ENCODE data around the gene LGALS7.

LGALS7 gene

DNA sequence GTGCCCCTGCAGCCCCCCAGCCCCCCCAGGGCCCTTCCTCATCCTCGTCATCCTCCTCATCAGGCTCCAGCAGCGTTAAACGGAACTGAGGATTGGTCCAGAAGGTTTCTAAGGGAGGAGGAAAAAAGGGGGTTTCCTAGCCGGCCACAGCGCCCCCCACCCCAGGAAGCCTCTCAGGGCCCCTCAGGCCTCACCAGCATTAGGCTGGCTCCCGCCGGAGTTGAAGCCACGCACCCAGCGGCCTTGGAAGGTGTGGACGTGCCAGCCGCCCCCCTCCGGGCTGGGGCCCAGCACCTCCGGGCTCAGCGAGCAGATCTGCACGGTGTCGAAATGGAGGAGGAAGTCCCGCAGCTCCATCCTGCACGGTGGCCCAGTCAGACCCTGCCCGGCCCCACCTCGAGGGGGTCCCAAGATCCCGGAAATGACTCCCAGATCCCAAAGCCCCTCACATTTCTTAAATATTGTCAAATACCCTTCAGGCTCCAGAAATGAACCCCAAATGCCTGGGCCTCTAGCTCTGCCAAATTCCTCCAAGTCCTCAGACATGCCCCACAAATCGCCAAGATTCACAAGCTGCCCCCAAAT, 35.9 kb downstream of the LGALS7 start:
- TF ChIP-seq CTCF (IDR thresholded peaks at IDR 0.05; ENCODE audit: low read depth, low read length, missing control alignments) = no peak
- H3K4me3 ChIP-seq (replicated peaks; ENCODE audit: low read depth, low read length) = no peak overlapping the region
- DNase-seq (ENCODE audit: extremely low read depth, low read depth) = no peak

DNA sequence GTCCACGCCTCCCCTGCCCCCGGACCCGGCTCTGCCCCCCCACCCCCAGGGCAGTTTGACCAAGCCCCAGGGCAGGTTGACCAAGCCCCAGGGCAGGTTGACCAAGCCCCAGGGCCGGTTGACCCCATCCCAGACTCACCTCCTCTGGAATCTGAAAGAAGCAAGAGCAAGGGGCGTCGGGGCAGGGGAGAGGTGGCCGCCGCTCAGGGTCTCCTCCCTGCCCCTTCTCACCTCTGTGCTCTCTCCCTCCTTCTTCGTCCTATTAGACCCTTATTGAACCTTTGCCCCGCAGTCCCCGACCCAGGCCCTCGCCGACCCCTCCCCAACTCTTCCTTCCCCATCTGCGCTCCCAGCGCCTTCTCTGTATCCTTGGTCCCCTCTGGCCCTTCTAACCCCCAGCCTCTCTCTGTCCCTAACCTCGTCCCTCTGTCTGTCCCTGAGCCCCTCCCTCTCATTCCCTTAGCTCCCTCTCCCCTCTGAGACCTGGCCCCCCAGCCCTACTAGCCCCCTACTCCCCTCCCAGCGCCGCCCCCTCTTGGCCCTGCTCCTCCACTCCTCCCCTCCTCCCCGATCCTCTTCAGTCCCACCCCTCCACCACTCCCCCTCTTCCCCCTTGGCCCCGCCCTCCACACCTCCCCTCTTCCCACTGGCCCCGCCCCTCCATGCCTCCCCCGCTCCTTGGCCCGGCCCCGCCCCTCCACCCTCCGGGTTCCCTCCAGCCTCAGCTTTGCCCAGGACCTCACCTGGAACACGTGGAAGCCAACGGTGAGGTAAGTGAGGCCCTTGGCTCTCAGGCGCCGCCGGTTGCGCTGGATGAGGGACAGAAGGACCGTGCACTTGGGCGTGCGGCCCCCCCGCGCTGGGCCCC, 36.7 kb downstream of the LGALS7 start:
- TF ChIP-seq CTCF (IDR thresholded peaks at IDR 0.05; ENCODE audit: low read depth, low read length, missing control alignments) = no peak
- no peak overlapping the region for H3K4me3 ChIP-seq (replicated peaks; ENCODE audit: low read depth, low read length)
- no peak for DNase-seq (ENCODE audit: extremely low read depth, low read depth)

DNA sequence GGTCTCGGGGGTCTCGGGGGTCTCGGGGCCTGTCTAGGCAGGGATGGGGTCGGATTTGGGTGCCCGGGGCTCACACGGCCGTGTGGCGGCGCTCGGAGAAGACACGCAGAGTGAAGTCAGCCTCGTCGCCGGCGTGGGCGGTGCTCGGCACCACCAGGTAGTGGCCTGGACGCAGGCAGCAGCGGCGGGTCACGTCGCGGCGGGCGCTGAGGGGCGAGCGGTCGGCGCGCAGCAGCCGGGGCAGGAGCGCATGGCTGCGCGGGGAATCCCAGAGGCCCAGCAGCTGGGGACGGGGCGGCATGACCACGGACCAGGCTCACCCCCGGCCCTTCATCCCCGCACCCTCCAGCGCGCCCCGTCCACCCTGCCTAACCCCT, 37.3 kb downstream of the LGALS7 start:
- H3K4me3 ChIP-seq (replicated peaks; ENCODE audit: low read depth, low read length) = no peak overlapping the region; the same call in 1 of the 2 replicates
- no peak for TF ChIP-seq CTCF (IDR thresholded peaks at IDR 0.05; ENCODE audit: low read depth, low read length, missing control alignments)
- no peak for DNase-seq (ENCODE audit: extremely low read depth, low read depth)

GRCh38 chr19:38735257-38735686, 38.0 kb downstream of the LGALS7 start:
- DNase-seq (ENCODE audit: extremely low read depth, low read depth) = no peak
- no peak for TF ChIP-seq CTCF (IDR thresholded peaks at IDR 0.05; ENCODE audit: low read depth, low read length, missing control alignments)
- H3K4me3 ChIP-seq (replicated peaks; ENCODE audit: low read depth, low read length) = no peak overlapping the region

- DNase-seq (ENCODE audit: extremely low read depth, low read depth) = no peak
- no peak overlapping the region for H3K4me3 ChIP-seq (replicated peaks; ENCODE audit: low read depth, low read length)
- no peak for TF ChIP-seq CTCF (IDR thresholded peaks at IDR 0.05; ENCODE audit: low read depth, low read length, missing control alignments)
These were observed 38.7 kb downstream of the LGALS7 start for GRCh38 chr19:38734426-38735256.

- no peak for TF ChIP-seq CTCF (IDR thresholded peaks at IDR 0.05; ENCODE audit: low read depth, low read length, missing control alignments)
- H3K4me3 ChIP-seq (replicated peaks; ENCODE audit: low read depth, low read length) = no peak overlapping the region
- no peak for DNase-seq (ENCODE audit: extremely low read depth, low read depth)
These were observed 39.2 kb downstream of the LGALS7 start for GRCh38 chr19:38734176-38734425.

All from HFF-Myc (cell line).